Stimulated activated CD4-positive, alpha-beta T cell treated with anti-CD3 and anti-CD28 coated beads, Interleukin-15, amount 100 ng/mL, for 1 hour (primary cell): ENCODE measurements around the gene PLXND1.

ENCODE experiments used
- DNase-seq, 2 donors: peaks; one replicate each; pipeline ENCODE4 v3.0.0-alpha.2; 2020; ENCODE audit warnings: low read depth in 1 of 2, low spot score in 1 of 2

The PLXND1 gene

DNA sequence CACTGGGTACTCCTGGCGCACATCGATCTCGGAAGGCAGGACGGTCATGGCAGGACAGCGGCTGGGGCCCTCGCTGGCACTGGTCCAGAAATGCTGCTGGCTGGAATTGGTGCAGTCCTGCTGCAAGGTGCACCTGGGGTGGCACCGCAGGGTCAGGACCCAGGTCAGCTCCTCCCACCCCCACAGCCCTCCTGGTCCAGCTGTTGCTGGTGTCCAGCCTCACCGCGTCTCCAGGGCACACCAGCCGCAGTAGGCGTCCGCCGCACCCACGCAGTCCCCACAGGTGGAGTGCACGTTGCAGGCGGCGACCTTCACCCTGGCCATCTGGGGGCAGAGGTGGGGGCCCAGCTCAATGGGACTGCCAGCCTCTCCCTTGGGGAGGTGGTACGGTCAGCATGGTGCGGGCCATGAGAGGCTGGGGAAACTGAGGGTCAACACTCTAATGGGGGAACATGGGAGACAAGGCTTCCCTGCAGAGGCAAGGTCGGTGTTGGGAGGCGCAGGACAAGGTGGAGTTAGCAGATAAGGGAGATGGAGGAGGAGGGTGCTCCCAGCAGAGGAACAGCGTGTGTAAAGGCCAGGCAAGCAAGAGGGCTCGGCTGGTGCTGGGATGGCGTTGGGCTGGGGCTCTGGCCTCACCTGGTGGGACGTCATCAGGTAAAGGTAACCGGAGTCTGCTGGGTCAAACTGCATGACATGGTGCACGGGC, 20.4 kb downstream of the PLXND1 start:
- no peak for DNase-seq

DNA sequence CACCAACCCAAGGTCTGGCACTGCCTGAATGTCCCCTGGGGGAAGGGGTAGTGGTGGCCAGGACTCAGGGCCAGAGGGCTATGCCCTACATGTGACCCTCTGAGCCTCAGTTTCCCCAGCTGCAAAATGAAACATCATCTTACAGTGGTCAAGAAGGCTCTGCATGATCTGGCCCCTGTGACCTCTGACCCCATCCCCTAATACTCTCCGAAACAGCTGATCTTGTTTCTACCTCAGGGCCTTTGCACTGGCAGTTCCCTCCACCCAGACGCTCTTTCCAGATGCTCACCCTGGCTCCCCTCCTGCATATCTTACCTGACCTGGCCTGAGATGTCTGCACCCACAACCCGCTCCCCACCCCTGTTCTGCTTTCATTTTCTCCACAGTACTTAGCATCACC, 21.8 kb downstream of the PLXND1 start:
- DNase-seq: no peak

DNA sequence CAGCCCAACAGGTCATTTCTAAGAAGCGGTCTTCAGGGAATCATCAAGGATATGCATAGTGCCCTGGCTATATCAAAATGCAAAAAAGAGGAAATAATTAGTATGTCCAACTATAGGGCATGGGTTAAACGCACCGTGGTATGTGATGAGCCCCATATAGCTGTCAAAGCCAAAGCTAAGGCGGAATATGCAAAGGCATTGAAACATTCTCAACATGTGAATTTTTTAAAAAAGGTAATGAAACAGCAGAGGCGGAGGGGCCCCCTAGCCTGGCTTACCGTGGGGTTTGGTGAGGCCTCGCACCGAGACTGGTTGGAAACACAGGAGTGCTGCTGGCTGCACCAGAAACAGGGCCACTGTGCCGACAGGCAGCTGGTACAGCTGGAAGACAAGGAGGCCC, 23.2 kb downstream of the PLXND1 start:
- DNase-seq: no peak

DNA sequence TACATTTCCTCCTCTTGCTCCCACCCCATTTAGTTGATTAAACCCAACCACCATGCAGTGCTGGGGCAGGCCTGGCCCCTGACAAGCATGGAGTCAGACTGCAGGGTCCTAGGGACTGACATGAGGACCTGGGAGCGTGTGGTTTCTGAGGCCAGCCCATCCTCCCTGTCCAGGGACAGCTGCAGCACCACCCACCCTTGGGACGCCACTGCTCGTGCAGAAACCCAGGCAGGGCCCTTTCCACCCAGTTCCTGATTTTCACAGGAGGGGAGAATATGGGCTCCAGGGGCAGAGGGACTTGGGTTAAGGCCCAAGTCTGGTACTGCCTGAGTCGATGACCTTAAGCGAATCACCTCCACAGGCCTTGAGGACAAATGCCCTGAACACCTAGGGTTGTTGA, 23.7 kb downstream of the PLXND1 start:
- DNase-seq: no peak

DNA sequence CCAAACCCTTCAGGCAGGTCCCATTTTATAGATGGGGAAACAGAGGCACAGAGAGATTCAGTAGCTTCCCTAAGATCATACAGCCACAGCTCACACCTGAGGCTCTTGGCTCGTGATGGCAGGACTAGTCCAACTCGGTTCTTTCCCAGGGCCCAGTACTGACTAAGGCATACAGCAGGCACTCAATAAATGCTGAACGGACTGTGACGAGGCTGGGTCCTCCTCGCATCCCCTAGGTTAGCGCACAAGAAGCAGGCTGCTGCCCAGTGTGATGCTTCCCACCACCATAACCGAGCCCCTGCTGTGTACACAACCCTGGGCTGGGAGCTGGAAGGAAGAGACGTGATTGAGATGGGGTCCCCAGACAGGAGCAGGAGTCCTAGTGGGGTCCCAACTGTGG, 24.9 kb downstream of the PLXND1 start:
- no peak for DNase-seq

DNA sequence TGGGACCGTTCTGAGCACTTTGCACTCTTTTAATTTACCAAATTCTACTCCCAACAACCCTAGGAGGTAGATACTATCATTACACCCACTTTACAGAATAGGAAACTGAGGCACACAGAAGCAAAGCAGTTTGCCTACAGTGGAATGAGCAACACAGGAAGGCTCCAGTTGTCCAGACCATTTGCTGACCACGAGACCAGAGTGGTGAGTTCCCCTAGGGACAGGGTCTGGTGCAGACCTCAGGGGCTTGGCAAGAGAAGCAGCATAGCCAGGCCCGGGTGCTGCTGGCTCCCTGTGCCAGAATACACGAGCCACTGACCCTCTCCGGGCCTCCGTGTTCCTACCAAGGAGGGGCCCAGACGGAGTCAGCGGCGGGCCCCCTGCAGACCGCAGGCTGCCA, 26.5 kb downstream of the PLXND1 start:
- DNase-seq: no peak

DNA sequence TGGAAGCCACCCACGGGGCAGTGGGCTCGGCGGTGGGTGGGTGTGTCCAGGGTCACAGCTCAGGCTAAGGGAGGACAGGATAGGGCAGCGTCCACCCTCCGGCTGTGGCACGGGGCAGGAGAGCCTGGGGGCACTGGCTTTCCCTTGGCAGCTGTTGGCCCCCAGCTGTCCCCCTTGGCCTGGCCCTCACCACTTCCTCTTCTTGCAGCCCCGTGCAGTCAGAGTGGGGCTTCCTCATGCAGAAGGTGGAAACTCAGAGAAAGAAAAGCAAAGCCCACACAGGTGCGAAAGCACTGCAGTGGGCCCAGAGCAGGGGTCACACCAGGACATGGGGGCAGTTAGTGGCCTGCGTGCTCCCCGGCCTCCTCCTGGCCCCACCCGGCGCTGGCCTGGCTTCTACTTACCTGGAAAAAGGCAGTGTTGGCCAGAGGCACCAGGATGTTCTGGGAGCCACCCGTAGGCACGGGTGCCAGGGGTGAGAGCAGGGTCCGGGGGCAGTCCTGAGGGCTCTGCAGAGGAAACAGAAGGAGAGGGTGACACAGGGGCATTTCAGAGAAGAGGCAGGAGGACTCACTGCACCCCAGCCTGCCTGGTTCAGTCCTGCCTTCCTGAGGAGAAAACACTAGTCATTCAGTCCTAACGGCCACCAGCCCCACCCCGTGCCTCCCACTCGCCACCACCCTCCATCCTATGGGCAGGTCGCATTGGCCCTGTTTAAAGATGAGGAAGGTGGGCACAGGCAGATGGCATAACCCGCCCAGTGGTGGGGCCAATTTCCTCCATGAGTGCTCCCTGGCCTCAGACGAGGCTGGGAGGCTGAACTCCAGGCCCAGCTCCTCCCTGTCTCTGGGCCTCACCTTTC, 28.3 kb downstream of the PLXND1 start:
- no peak for DNase-seq

DNA sequence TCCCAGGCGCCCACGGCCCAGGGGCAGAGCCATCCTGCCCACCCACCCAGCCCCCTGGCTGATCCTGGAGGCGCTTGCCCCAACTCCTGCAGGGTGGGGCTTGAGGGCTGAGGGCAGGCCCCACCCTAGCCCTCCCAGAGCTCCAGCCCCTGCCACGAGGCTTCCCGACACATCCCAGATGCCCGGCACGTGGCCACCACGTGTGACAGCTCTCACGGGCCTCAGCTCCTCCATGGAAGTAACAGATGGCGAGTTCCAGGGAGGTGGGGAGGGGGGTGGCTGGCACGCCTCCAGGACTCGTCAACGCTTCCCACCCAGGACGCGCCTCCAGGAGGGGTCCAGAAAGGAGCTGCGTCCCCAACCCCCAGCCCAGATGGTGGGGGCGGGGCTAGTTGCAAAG, 29.1 kb downstream of the PLXND1 start:
- DNase-seq: no peak

DNA sequence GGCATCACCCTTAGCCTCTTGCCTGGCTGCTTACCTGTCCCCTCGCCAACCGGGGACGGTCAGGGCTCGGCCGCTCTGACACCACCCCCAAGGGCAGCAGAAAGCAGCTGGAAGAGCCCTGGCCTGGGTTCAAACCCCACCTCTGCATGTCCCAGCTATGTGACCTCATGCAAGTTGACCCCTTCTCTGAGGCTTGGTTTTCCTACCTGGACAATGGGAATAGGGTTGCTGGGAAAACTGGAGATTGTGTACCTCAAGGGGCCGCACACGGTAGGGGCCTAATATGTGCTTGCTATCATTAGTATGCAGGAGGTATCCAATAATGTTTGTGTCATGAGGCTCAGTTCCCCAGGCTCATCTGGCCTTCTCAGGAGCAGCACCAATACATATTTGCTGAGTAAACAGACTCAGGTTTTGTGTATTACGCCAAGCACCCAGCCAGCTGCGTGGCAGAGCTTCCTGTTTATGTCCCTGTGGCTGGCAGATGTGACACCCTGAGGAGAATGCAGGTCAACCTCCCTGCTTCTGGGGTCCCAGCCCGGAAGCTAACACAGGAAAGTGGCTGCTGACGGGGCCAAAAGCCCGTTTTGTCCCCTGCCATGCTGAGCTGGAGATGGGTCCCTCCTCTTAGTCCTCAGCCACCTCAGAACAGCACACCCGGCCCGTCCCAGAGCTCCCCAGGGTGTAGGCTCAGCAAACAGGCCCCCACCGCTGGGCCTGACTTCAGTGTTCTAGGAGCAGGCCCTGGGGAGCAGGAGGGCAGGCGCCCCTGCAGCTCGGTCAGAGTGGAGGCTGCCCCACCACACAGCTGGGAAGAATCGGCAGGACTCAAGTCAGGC, 29.7 kb downstream of the PLXND1 start:
- peak in 1 of 2 donors; percentile 40 for DNase-seq

DNA sequence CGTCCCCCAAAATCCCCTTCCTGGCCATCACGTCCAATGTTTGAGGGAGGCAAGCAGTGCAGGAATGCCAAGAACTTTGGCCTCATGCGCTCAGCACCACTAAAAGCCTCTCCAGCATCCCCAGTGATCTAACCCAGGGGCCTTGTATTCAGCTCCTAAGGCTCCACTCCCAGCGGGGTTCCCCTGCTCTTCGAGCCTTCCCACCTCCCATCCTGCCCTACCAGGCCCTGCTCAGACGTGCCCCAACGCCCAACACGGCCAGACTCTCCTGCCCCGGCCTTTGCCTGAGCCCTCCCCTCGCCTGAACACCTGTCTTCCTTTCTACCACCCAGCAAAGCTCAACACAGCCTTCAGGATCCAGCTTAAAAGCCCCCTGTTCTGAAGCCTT, 30.5 kb downstream of the PLXND1 start:
- no peak for DNase-seq

DNA sequence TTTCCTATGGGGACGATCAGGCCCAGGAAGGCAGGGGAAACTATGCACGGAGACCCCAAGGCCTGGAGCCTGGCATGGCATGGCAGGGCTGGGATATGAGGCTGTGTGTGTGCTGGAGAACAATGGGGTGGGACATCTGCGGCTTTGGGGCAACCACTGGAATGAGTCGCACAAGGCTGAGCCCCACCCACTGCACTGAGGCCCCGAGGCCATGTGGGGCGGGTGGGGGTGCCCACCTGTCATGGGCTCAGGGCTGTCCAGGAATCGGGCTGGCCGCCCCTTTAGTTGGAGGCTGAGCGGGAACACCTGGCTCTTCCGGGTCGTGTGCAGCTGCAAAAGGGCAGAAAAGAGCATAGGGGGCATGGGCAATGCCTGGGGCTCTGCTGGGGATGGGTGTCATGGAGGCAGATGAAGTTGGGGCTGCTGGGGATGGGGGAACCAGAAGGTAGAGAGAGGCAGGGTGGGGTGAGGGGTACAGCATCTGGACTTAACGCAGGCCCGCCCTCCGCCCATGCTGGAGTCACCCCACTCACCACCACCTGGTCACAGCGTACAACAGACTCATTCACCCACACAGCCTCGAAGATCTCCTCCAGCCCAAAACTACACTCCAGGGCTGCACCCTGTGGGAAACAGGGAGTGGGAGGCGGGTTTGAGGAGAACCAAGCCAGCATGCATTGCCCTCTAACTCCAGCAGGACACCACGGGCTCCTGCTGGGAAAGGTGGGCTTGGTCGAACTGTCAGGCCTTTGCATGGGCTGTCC, 31.1 kb downstream of the PLXND1 start:
- DNase-seq: no peak

DNA sequence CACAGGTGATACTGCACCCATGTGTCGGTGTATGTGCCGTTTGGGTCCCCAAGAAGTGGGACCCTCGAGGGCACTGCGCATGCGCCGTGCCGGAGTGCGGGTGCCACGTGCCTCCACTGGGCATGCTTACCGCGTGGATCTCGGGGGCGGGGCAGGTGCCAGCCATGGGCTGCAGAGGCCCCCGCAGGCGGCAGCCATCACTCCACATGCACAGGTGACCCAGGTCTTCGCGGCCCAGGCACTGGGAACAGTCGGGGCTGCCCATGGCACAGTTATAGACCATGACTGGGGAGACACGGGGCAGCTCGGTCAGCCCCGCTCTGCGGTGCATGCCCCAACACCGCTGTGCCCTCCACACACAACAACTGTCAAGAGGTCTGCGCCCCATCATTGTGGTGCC, 32.3 kb downstream of the PLXND1 start:
- no peak for DNase-seq

DNA sequence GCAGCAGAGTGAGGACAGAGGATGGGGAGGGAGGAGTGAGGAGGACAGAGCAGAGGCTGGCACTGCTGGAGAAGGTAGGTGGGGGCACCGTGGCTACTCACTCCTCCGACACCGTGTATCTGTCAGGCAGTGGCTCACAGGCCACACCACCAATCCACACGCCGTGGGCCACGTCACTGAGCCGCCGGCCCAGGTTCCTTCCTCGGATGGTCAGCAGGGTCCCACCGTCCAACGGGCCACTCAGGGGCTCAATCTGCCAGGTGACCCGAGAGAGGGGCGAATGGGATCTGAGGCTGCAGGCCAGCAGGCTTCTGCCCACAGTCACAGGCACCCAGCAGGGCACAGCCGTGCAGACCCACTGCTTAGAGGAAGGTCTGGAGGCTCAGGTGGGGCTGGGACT, 33.0 kb downstream of the PLXND1 start:
- no peak for DNase-seq

DNA sequence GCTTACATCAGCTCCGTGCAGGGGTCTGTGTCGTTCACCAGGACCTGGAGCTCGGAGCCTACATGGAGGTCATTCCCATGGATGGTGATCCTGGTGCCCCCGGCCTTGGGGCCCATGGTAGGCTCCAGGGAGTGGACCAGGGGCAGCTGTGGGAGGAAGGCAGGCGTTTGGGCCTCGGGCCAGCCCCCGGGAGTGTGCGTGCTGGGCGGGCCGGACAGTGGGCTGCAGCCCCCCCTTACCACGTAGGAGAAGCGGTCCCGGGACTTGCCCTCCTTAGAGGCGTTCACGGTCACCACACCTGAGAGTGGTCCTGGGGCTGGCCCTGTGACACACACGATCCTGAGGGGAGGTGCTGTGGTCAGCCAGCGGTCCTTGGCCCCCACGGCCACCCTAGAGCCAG, 33.9 kb downstream of the PLXND1 start:
- no peak for DNase-seq

DNA sequence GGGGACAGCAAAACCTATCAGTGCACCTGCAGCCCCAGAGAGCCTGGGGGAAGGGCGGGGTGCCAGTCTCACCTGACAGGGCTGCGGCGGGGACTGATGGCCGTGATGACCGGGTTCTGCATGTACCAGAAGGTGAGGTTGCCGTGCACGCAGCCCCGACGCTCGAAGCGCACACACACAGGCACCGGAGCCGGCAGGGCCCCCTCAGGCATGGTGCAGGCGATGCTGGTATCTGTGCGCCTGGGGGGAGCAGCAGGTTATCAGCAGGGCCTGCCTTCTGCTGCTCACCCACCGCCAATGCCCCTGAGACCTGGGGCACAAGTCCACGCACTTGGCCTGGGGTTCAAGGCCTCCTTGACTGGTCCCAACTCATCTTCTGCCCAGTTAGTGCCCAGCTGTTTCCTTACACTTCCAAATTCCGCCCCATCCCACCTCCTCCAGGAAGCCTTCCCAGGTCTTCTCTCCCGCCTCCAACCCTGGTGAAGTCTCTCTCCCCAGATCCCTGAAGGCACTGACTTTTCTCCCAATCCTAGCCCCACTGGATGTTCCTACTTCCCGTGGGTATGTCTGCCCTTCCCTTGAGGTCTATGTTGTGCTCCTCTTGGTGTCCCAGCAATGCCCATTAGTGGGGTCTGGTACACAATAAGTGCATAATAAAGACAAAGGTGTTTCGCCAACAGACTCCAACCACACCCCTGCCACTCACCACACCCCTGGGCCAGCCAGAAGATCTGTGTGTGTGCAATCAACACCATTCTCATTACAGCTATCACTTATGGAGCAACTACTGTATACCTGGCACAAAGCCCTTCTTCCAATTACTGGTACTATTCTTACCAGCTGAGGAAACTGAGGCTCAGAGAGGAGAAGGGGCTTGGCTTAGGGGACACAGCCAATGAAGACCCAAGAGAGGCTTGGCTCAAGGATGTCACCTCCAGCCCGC, 34.6 kb downstream of the PLXND1 start:
- DNase-seq: no peak

DNA sequence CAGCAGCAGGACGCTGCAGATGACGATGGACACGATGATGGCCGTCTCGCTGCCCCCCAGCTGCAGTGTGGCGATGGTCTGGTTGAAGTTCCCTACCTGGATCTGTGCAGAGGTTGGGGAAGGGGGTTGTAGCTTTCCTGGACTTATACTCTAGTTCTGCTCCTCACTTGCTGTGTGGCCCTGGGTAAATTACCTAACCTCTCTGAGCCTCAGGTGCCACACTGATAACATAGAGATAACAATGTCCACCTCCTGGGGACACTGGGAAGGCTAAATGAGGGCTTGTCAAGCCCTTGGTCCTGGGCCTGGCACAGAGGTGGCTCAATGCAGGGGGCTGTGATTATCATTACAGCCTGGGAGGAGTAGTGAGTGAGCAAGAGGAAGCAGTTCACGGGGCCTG, 36.6 kb downstream of the PLXND1 start:
- no peak for DNase-seq

DNA sequence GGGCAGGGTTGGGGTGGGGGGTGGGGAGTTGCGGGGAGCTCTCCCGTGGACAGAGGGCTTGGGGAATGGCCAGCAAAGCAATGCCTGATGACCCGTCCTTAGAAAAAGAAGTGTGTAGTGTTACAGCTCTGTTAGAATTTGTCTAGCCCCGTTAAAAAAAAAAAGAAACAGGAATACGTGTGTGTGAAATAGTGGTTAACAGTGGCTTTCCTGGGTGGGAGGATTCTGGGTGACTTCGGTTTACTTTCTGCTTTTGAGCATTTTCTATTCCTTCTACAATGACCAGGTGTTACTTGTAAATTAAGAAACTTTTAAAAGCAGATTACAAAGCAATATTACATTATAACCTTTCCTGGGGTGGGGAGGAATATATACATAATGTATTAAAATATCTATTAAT, 38.5 kb downstream of the PLXND1 start:
- DNase-seq: no peak

DNA sequence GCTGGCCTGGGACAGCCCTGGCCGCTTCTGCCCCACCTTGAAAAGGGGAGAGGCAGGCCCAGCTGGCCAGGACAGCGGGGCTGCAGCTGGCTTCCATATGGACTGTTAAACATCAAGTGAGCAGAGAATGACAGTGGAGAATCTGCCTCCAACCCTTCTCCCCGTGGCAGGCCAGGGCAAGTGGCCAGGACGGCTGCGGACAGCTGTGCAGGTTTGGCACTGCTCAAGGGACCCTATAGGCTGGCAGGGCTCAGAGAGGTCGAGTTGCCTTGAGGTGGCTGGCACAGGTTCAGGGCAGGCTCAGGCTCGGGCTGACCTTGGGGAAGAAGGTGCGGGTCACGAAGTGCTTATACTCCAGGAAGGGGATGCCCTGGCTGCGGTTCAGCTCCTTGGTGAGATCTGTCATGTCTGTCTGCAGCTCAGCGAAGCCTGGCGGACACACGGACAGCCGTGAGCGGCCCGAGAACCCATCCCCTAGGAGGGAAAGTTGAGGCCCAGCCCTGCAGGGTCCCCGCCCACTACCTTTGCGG, 39.2 kb downstream of the PLXND1 start:
- no peak for DNase-seq

DNA sequence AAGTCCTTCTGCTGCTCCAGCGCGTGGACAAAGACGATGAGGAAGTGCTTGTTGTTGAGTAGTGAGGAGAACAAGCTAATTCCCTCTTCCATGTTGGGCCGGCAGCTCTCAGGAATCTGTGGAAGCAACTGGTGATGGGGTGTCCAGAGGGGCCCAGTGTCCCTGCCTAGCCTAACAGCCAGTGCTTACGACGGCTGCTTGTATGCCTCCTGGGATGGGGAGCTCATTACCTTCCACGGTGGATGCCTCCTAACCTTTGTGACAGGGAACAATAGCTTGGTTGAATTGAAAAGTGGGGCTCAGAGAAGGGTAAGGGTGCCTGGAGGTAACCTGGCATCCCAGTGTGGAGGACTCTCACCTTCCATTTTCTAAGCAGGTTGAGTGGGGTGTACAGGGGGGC, 40.6 kb downstream of the PLXND1 start:
- DNase-seq: no peak
